ENCODE results near the gene CRTC1.

- no peak for TF ChIP-seq CTCF (IDR thresholded peaks at IDR 0.05; ENCODE audit: insufficient read depth, low read length, poor library complexity, severe bottlenecking)
- TF ChIP-seq EZH2phosphoT487 (conservative IDR thresholded peaks at IDR 0.05; ENCODE audit: low read length), result no peak
These were observed 90.2 kb downstream of the CRTC1 start for GRCh38 chr19:18773682-18774081.

All from SU-DHL-6 (cell line).